22Rv1 (cell line): ENCODE data around the gene CALML5.

Source experiments
- H3K27ac ChIP-seq: fragments of 450-650 bp; 2 replicates; pipeline ENCODE4 v1.5.1; 2017
- CTCF ChIP-seq: fragments of 450-650 bp; IDR thresholded peaks from 2 replicates; pipeline ENCODE4 v1.5.1; 2017; ENCODE audit warnings: mild to moderate bottlenecking
- ZFX ChIP-seq: fragments of 450-650 bp; IDR thresholded peaks from 2 replicates; pipeline ENCODE4 v1.6.1; 2017; ENCODE audit warnings: antibody characterized with exemption, borderline replicate concordance

The CALML5 gene

GRCh38 chr10:5523796-5524574 is 24.6 kb upstream of the CALML5 start:
- TF ChIP-seq ZFX = no peak
- no peak for TF ChIP-seq CTCF
- no peak overlapping the region for H3K27ac ChIP-seq

DNA sequence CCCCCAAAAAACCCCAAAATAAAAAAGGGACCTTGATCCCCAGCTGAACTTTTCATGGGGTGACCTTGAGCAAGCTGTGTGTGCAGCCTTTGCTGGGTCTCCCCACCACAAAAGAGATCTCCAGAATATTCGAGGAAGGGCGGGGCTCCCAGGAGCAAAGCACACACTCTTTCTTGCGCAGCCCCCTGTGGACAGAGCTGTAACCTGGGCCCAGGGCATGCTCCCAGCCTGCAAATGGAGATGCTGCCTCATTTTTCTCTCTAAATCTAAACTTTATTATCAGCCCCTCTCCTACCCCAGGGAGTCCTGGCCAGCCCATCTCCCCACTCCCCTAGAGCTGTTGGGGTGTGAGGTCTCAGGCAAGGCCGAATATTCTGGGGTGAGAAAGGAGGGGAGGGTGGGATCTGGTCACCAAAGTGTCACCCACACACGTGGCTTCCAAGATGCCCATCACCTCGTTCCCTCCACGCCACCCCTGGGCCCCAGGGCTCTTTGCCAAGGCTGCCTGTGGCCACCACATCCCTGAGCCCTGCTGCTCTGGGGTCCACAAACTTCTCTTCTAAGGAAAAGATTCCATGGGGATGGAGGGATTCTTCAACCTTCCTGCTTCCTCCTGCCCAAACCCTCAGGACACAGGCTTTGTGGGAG is 23.7 kb upstream of the CALML5 start:
- no peak for TF ChIP-seq CTCF
- no peak for TF ChIP-seq ZFX
- H3K27ac ChIP-seq = no peak overlapping the region

DNA sequence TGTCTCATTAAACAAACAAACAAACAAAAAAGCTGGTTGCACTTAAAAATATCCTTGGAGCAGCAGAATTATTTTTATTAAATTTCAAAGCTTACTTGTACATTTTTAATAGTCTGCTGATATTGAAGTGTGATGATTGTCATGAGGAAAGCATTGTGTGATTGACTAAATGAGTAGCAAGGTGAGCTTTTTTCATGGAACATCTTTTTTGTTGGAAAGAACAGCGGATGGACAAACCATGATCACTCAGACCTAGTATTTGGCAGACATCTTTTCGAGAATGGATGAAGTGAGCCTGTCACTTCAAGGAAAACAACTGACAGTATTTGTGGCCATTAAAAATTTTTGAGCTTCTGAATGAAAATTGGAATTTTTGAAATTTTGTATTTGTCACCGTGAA is 19.7 kb upstream of the CALML5 start:
- TF ChIP-seq ZFX (no peak), CTCF (no peak)
- H3K27ac ChIP-seq = no peak overlapping the region

DNA sequence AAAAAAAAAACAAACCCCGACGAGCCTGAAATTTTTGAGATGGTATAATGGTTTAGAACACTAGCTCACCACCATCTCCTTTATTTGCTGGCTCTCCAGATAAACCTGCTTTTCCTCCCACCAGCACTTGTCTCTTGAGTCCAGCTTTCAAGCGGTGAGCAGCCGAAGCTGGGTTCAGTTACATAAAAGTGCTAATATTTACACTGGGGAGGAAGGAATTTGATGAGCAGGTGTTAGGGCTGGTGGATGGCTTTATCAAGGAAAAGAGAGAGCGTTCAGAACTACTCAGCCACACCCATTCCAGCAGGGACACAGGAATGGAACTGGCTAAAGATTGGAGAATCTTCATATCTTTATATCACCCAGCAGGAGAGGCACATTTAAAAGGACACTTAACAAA is 18.8 kb upstream of the CALML5 start:
- peak overlapping the region; percentile 41 for H3K27ac ChIP-seq
- no peak for TF ChIP-seq CTCF
- no peak for TF ChIP-seq ZFX

GRCh38 chr10:5517546-5517945 is 18.2 kb upstream of the CALML5 start:
- no peak overlapping the region for H3K27ac ChIP-seq
- TF ChIP-seq ZFX (no peak), CTCF (no peak)

DNA sequence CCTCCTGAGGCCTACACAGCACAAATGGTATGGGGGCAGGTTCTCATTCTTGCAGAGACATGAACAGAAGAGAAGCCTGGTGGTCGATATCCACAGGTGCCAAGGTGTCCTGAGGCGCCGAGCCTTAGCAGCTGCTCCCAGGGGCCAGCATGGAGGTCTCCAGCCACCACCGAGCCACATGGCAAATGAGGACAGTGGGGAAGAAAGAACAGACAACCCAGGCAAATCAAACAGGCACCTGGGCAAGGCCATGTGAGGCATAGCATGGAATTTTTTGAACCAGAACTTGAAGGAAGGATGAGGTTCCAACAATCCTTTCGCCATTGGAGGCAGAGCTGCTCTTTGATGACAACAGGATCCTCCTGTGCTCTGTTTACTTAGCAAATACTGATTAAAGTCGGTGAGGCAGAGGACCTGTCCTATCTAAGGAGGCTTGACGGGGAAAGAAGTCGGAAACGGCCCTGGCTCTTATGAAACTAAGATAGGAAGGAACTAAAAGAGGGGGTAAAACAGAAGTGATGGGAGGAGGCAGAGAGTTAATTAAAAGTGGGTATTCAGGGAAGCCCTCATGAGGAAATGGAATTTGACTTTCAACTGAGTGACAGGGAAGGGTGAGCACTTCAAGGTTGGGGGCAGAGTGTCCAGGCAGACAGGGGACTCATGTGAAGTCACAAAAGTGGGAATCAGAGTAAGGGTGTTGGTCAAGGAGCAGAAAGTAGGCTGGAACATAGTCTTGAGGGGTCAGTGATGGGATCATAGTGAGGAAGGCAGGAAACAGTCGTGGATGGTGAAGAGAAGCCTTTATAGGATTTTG is 16.8 kb upstream of the CALML5 start:
- TF ChIP-seq CTCF = no peak
- no peak for TF ChIP-seq ZFX
- peak overlapping the region; percentile 14; the same call in 1 of the 2 replicates for H3K27ac ChIP-seq
